ENCODE data around the gene ZEB2. TPM values are rescaled to one million over a fixed set of nuclear protein-coding genes. Genes with fewer than 3 reads are reported as not detected.
"Not testable (repeated sequence)": the region's sequence is repeated elsewhere in the genome, so short reads cannot be mapped to it uniquely, and the experiment has no call there.

ZEB2 gene
- polyA plus RNA-seq, 3 donors, result 5.6 to 92.6 (median 76.3) TPM

DNA sequence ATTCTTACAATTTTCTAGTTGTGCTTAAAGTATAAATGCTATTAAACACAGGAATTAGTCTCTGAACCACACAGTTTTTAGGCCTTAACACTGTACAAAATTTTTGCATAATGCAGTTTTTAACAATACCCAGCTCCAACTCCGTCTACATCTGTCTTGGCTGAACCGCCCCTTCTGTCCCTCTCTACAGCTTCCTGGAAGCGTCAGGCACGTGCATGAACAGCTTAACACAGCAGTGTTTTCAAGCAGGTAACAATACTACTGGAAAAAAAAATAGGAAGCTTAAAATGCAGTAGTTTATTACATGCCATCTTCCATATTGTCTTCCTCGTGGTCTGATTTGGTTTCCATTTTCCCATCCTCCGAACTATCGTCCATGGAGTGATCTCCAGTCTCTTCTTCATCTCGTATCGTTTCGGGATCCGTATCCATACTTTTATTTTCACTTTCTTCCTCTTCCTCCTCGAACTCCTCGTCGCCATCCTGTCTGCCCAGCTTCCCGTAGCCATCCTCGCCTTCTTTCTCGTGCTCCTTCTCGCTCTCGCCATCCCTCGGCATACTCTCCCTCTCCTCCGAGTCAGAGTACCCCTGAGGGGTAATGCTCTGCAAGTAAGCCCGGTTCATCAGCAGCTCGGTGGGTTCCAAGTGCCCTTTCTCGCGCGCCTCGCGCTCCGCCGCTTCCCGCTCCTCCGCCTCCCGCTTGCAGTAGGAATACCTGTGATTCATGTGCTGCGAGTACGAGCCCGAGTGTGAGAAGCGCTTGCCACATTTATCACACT, 130.6 kb downstream of the ZEB2 start:
- H3K27ac ChIP-seq (ENCODE audit: low read depth, low read length), result no peak overlapping the region
- WGBS, 3 donors, result 34 to 82% (median 77%) methylated on average over 37 of the region's 37 CpGs

- 84 to 92% (median 87%) methylated on average over 1 of the region's 1 CpG for WGBS, 3 donors
- H3K27ac ChIP-seq (ENCODE audit: low read depth, low read length), result no peak overlapping the region
Measured at GRCh38 chr2:144385381-144385780, 134.5 kb downstream of the ZEB2 start.

DNA sequence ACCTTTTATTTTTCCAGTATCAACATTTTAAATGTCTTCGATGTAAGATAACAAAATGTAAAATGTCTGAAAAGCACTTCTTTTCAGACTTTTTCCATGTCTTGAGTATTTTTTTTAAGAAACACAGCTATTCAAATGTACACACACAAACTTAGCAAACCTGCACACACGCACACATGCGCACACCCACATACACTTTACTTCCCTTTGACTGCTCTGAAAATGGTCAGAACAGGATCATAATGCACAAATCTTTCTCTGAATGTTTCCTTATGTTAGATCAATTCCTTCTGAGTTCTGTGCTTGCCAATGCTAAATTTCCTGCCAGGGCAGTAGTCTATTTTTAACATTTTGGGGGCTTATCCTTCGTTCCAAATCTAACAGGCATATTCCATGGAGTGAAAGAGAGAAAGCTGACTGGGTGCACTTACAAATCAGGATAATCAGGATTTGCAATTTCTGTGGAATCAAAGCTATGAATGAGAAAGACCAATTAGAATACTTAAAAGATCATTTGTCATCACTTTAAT, 136.3 kb downstream of the ZEB2 start:
- 76 to 83% (median 77%) methylated on average over 4 of the region's 4 CpGs for WGBS, 3 donors

GRCh38 chr2:144382849-144383248, 137.1 kb downstream of the ZEB2 start:
- H3K27ac ChIP-seq (ENCODE audit: low read depth, low read length), result no peak overlapping the region
- 42 to 72% (median 45%) methylated on average over 2 of the region's 2 CpGs for WGBS, 3 donors

More for the DNA sequence above, 136.3 kb downstream of the ZEB2 start:
- H3K27ac ChIP-seq (ENCODE audit: low read depth, low read length), result no peak overlapping the region

DNA sequence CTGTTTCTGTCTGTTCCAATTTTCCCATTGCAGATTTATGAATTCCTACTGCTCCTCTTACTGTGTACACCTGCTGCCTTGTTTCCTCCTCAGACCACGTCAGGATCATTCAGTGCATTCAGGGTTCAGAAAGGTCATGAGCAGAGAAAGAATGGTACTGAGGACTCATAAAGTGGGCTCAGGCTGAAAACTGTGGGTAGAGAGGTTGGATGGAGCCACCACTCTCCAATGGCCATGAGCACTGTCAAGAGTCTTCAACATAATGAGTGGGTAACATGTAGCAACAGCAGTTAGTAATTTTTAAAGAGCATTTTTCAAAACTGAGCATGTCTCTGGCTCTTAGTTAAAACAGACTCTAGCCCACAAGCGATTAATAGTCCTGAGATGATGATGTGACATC, 138.2 kb downstream of the ZEB2 start:
- WGBS, 3 donors, result 67 to 77% (median 70%) methylated on average over 2 of the region's 2 CpGs
- no peak overlapping the region for H3K27ac ChIP-seq (ENCODE audit: low read depth, low read length)

GRCh38 chr2:144379851-144380311, 140.0 kb downstream of the ZEB2 start:
- H3K27ac ChIP-seq (ENCODE audit: low read depth, low read length), result no peak overlapping the region
- WGBS, 3 donors, result 31 to 59% (median 44%) methylated on average over 11 of the region's 11 CpGs

GRCh38 chr2:144378551-144378950, 141.4 kb downstream of the ZEB2 start:
- 76 to 89% (median 86%) methylated on average over 5 of the region's 5 CpGs for WGBS, 3 donors
- no peak overlapping the region for H3K27ac ChIP-seq (ENCODE audit: low read depth, low read length)

DNA sequence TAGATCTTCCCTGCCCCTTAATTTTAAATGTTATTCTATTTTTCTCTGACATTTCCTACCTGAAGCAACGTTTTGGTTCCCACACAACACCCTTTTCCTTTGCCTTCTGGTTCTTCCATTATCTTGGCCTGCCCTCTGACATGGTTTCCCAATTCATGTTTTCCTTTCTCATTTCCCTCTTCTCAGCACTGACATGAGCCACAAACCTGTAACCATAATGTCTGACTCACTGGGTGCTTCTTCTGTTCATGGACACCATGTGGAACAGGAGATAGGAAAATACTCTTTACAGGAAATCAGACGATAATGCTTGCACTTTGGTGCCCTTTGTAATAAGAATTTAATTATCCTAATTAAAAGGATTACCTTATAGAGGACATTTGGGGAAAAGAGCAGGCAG, 142.0 kb downstream of the ZEB2 start:
- H3K27ac ChIP-seq (ENCODE audit: low read depth, low read length), result no peak overlapping the region
- WGBS, 3 donors, result 53 to 65% (median 60%) methylated on average over 2 of the region's 2 CpGs

GRCh38 chr2:144376926-144377325, 143.0 kb downstream of the ZEB2 start:
- WGBS, 3 donors, result 91 to 98% (median 97%) methylated on average over 2 of the region's 2 CpGs

GRCh38 chr2:144376460-144376859, 143.5 kb downstream of the ZEB2 start:
- no peak overlapping the region for H3K27ac ChIP-seq (ENCODE audit: low read depth, low read length)
- 58 to 91% (median 65%) methylated on average over 2 of the region's 2 CpGs for WGBS, 3 donors

More at GRCh38 chr2:144376926-144377325, 143.0 kb downstream of the ZEB2 start:
- H3K27ac ChIP-seq (ENCODE audit: low read depth, low read length), result no peak overlapping the region

GRCh38 chr2:144374163-144374661, 145.7 kb downstream of the ZEB2 start:
- H3K27ac ChIP-seq (ENCODE audit: low read depth, low read length), result no peak overlapping the region
- WGBS, 3 donors, result 43 to 53% (median 45%) methylated on average over 6 of the region's 6 CpGs

GRCh38 chr2:144372410-144373080, 147.4 kb downstream of the ZEB2 start:
- 29 to 62% (median 31%) methylated on average over 10 of the region's 10 CpGs for WGBS, 3 donors
- no peak overlapping the region for H3K27ac ChIP-seq (ENCODE audit: low read depth, low read length)

DNA sequence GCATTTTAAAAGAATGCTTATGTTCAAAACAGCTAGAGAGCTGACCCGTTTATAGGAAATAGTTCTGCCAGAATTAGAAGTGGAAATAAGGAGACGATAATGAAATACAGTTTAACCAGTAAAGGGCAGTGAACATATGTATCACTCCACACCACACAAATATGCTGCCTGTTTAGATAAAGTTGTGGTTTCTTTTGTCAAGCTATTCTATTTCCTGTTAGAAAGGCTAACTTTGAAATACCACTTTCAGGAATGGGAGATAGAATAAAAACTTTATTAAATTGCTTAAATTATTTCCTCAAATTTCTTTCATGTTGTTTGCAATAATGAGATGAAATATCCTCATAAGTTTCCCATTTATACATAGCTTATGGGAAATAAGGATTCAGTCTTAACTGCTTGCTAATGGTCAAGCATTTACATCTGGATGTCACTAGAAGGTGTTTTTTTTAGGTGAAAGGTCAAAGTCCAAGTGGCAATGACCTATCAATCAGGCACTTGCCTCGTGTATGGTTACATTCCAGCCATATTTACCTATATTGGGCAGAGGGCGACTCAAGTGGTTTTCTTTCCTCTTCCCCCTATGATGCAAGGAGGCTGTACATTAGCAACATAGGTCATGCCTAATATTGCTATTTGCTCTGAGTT, 148.9 kb downstream of the ZEB2 start:
- H3K27ac ChIP-seq (ENCODE audit: low read depth, low read length), result no peak overlapping the region
- 36 to 45% (median 38%) methylated on average over 4 of the region's 4 CpGs for WGBS, 3 donors

- H3K27ac ChIP-seq (ENCODE audit: low read depth, low read length), result no peak overlapping the region
Measured at GRCh38 chr2:144369416-144369815, 150.5 kb downstream of the ZEB2 start.

DNA sequence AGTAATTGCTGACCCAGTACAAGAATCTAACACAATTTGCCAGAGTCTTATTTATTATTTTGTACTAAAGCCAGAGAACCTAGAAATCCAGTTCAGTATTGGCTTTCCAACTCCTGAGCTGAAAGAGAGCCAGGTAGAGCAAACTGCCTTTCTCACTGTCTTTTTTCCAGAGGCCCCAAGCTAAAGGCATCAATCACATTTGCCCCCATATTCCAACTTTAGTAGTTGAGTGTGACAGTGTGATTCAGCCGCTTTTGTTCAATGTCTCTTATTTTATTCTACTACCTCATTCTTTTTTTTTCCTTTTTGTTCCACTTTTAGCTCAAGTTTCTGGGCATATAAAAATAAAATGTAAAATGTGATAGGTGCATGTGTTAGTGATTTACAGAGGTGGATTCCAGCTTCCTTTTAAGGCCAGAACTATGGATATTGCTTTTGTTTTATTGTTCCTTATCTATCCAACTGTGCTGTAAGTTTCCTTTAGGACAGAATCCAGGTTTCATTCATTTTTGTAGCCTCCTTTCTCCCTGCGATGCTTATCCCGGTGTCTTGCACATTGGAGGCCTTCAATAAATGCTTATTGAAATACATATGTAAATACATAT, 153.0 kb downstream of the ZEB2 start:
- no peak overlapping the region for H3K27ac ChIP-seq (ENCODE audit: low read depth, low read length)
- WGBS, 3 donors, result 83 to 94% (median 87%) methylated on average over 3 of the region's 3 CpGs

GRCh38 chr2:144364944-144365738, 154.8 kb downstream of the ZEB2 start:
- WGBS, 3 donors, result 82 to 89% (median 83%) methylated on average over 4 of the region's 4 CpGs
- no peak overlapping the region for H3K27ac ChIP-seq (ENCODE audit: low read depth, low read length)

GRCh38 chr2:144364247-144364646, 155.7 kb downstream of the ZEB2 start:
- H3K27ac ChIP-seq (ENCODE audit: low read depth, low read length), result not testable (repeated sequence)
- 80 to 92% (median 87%) methylated on average over 7 of the region's 7 CpGs for WGBS, 3 donors

- no peak overlapping the region for H3K27ac ChIP-seq (ENCODE audit: low read depth, low read length)
- 98 to 100% (median 100%) methylated on average over 1 of the region's 1 CpG for WGBS, 3 donors
Measured at GRCh38 chr2:144362401-144362800, 157.5 kb downstream of the ZEB2 start.

All from adipose tissue (tissue), 3 donors.